GM18520 (cell line): ENCODE measurements around the gene ADAMTSL1.

Source experiments
- ATAC-seq: cut with Tn5 transposase; IDR thresholded peaks from one replicate; pipeline ENCODE4 v1.9.1; 2021; ENCODE audit not compliant: unreplicated experiment

Gene ADAMTSL1

DNA sequence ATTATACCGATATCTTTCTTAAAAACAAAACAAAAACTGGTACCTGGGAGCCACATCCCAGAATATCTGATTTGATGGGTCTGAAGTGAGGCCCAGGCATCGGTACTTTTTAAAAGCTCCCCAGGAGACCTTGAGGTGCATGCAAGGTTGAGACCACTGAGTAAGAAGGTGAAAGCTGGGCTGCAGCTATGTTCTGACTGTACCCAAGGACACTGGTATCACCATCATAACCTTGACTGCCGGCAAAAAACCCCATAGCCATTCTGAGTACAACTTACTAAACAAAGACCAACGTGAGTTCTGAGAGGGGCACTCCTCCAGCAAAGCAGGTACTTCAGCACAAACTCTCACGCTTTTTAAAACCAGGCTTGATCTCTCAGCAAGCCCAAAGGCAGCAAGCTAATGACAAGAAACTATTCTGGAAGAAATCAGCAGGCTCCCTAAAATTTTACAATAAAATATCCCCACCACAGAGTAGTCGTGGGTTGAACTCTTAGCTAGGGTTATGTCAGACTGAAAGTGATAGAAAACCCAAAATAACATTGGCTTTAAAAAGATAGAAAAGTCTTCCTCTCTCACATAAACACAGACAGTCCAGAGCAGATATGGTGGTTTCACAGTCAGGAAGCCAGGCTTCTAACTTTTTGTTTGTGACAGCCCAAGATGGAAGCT lies 295.1 kb downstream of the ADAMTSL1 start:
- peak; percentile 95 for ATAC-seq

DNA sequence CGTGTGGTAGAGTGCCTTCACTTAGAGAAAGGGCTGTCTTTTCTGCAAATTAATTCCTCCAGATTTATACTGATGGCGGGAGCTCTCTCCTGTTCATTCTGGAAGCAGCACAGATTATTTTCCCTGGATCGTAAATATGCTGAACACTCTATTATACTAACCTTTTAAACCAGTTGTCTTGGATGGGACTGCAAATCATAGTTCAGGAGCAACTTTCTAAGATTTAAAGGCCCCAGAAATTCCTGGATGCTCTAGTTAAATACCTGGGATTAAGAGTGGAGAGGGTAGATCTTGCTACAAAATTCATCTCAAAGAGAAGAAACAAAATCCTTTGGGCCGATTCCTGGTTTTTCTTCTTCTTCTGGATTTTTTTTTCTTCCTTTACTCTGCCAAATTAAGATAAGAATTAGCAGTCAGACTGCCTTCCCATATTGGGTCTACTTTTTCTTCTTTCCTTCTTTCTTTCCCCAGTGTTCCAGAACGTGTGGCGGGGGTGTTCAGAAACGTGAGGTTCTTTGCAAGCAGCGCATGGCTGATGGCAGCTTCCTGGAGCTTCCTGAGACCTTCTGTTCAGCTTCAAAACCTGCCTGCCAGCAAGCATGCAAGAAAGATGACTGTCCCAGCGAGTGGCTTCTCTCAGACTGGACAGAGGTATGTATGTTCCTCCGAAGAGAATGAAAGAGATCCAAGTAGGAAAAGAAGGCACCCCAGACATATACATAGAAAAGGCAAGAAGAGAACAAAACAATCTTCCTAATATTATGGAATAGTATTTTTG lies 296.4 kb downstream of the ADAMTSL1 start:
- ATAC-seq = no peak

- ATAC-seq = no peak
Observed at GRCh38 chr9:18771011-18771410, 297.1 kb downstream of the ADAMTSL1 start.

DNA sequence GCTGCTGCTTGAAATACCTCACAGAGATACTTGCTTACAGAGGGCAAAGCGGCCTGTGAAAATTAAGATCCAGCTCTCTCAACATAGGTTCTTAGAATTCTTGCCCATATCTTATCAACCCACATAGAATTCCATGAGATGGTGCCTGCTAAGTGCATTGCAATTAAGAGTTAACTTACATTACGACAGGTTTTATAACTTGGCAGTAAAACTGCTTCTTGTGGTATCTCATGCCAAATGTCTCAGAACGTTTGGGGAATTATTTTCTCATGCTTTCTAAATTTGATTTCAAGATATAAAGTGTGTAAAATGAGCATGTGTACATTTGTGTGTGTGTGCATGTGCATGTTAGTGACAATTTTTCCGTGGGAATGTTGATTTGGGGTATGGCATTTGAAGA lies 297.8 kb downstream of the ADAMTSL1 start:
- ATAC-seq = no peak

DNA sequence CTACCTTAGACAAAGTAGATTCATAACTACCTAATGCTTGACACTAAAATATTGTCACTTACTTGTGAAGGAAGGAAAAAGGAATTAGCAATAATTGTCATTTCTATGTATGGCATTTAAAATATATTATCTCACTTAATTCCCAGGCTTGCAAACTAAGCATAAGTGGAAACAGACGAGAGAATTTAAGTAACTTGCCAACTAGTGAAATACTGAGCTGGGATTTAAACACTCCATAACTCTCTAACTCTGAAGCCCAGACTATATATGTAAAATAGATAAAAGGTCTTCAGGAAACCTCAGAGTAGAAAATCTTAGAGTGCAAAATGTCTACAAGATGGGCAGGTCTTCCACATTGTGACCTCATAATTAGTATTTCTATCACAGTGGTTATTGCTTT lies 301.3 kb downstream of the ADAMTSL1 start:
- ATAC-seq = no peak

DNA sequence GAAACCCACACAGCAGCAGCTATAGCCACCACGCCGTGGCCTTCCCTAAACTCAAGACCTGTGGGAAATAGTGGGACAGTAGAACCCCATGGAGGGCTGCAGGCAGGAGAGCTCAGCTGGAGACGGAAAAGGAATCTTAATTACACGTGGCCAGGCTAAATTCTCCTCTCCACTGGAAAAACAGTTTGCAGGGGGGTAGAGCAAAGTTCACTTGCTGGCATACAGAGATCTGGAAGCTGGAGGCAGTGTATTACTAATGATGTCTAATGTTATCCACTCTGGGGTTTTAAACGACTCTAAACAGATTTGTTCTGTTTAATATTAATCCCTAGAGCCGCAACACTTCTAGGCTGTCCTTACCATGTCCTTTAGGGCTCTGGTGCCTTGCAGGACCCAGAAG lies 302.0 kb downstream of the ADAMTSL1 start:
- no peak for ATAC-seq

- ATAC-seq = no peak
Observed at GRCh38 chr9:18776836-18777820, 303.2 kb downstream of the ADAMTSL1 start.

DNA sequence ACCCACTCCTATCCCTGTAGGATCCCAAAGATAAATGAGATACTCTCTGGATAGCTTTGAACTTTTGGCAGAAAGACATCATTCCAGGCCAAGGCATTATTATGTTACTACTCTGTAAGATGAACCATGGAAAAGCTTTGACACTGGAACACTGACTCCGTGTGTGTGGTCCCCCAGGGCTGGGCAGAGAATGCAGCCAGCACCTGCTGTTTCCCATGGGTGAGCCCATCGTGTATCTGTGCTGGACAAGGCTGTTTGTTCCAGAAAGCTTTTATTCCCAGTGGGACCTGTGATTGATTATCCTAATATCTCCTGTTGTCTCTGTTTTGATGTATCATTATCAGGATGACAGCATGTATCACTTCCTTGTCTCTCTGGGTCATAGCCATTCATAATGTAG lies 304.2 kb downstream of the ADAMTSL1 start:
- no peak for ATAC-seq

DNA sequence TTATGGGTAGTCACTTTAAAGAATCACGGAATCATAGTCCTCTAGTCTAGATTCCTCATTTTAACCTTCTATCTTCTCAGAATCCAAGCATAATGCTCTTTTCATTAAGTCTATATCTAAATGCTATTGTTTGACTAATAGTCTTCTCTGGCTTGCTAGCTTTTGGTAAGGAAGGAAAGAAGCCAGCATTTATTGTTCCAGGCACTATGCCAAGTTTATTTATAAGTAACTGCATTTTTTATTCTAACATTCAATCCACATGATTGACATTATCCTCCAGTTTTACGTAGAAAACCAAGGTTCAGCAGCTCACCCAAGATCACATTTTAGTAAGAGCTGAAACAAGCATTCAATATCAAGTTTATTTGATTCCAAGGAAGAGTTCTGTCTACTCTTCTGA lies 304.9 kb downstream of the ADAMTSL1 start:
- no peak for ATAC-seq

- ATAC-seq = no peak
Observed at GRCh38 chr9:18783909-18784308, 310.0 kb downstream of the ADAMTSL1 start.

DNA sequence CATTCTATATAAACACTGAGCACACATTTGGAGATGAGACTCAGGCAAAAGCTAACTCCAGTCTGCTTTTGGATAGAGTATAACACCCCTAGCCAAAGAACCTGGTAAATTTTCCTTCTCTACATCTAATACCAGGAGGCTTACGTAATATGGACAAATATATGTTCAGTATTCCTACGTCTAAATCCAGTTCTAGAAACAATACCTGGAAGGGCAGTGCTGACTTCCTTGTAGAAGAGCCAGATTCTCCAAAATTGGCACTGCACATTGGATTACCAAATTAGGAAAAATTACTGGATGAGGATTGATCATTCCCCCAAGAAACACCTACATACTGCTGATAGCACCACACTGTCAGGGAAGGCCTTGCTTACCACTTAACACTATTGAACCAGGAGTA lies 311.7 kb downstream of the ADAMTSL1 start:
- no peak for ATAC-seq

- no peak for ATAC-seq
Observed at GRCh38 chr9:18786196-18786595, 312.2 kb downstream of the ADAMTSL1 start.

- no peak for ATAC-seq
Observed at GRCh38 chr9:18786911-18787650, 313.1 kb downstream of the ADAMTSL1 start.

DNA sequence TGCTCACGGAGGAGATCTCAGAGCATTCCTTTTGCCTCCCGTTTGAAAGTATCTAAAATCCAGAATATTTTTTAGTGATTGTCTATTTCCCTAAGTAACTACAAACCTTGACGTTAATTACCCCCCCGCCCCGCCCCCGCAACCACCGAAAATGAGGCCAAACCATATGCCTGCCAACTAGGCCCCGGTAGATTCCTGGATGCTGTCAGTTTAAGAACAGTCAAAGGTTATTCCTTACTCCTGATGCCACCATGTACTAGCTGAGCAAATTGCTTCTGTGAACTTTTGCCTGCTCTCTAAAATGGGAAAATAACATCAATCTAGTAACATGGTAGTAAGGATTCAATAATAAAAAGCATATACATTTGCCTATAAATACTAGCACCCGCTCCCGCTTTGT lies 314.3 kb downstream of the ADAMTSL1 start:
- no peak for ATAC-seq

DNA sequence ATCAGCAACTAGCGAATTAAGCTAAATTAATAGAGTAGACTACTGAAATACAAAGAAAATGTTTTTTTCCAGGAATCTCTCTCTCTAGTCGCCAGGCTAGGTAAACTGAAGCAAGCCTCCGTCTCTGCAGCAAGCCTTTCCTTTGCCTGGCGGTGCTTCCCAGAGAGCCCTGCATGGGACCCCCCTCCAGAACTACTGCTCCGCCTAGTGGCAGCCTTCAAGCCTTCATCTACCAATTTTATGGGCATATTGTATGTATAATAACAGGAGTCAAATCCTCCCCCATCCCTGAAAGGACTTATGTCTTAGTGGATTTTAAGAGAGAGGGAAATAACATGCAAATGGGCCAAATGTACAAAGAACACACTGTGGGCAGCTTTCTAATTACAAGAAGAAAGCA lies 317.1 kb downstream of the ADAMTSL1 start:
- no peak for ATAC-seq

- ATAC-seq = no peak
Observed at GRCh38 chr9:18793122-18793521, 319.2 kb downstream of the ADAMTSL1 start.

DNA sequence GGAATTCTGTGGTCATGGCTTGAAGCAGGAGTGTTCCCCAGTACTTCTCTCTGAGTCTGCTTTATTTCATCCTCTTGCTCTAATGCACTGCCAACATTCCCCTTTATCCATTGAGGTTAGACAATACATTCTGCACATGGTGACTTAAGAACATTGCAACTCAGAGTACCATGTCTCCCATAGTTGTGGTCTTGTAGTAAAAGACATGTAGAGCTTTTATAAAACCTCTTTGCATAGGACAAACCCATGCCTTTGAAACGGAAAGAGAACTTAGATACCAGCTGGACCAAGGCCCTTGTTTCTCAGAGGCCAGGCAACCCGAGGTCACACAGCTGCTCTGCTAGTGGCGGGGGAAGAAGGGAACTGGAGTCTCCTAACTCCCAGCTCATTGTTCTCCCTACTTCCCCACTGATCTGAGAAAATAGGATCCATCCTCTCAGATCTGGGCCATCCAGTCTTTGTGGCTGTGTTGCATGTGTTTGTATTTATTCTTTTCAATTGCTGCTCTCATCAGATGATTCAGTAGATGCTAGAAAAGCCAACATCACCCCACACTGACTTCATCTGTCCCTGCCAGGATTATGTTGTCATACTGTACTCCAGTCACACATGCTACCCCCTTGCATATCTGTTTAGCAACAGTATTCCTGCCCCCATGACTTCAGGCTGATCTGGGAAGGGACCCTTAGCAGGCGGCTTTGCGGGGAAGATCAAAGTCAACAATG lies 322.2 kb downstream of the ADAMTSL1 start:
- no peak for ATAC-seq

DNA sequence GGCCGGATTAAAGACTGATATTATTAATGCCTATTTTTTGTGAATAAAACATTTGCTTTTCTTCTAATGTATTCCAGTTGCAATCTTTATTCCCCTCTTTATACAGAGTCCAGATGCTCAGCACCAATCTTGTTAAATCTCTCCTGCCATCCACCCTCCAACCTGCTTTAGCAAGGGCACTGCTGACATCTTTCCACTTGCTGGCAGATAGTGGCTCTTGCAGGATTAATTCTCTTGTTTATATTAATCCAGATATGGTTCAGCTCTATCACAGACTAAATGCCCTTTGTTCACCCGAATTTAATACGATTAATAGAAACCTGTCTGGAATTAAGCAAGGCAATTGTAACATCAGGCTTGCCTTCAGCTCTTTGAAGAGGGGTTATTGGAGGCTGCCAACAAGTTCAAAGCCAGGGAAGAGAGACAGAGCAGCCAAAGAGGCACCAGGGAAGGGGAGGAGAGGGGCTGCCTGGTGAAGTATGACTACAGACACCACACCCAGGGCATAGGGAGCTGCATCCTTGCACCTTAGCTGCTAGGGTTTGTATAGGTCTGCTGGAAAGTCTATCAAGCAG lies 322.8 kb downstream of the ADAMTSL1 start:
- ATAC-seq = no peak

DNA sequence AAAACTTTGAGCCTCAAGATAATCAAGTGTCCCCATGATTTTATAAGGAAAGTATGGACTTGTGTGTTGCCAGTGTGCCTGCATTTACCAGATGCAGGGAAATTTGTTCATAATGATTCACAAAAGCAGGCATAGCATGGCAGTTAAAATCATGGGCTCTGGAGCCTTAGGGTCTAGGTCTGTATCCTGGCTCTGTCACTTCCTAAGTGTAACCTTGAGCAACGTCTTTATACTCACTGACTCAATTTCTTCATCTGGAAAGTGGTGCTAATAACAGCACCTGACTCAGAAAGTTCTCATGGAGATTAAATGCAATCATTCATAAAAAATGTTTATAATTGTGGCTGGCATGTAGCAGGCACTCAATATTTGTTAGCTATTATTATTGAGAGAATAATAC lies 324.2 kb downstream of the ADAMTSL1 start:
- ATAC-seq = no peak
